OCI-LY1 (cell line): Measurements from ENCODE around the gene HMCN2.

Source experiments
- H2AFZ ChIP-seq: fragments of 200-600 bp; sonication (generic), shearing (Covaris generic); 2 replicates; pipeline ENCODE4 v1.6.0; 2014; ENCODE audit warnings: antibody characterized with exemption, mild to moderate bottlenecking, low read length
- H3F3A ChIP-seq: fragments of 200-600 bp; sonication (generic), shearing (Covaris generic); 2 replicates; pipeline ENCODE4 v1.6.0; 2014; ENCODE audit warnings: mild to moderate bottlenecking, antibody characterized with exemption, low read length, moderate library complexity; ENCODE audit not compliant: insufficient read depth
- H3K27ac ChIP-seq: fragments of 200-600 bp; sonication (generic); 2 replicates; pipeline ENCODE4 v1.5.1; 2014; ENCODE audit warnings: low read length, mixed run types, mild to moderate bottlenecking, low read depth; ENCODE audit not compliant: poor library complexity, severe bottlenecking
- H3K27me3 ChIP-seq: fragments of 200-600 bp; sonication (generic); 2 replicates; pipeline ENCODE4 v1.6.0; 2014; ENCODE audit warnings: antibody characterized with exemption, mild to moderate bottlenecking, low read length, moderate library complexity; ENCODE audit not compliant: insufficient read depth
- H3K36me3 ChIP-seq: fragments of 200-600 bp; sonication (generic); 2 replicates; pipeline ENCODE4 v1.6.1; 2014; ENCODE audit warnings: mild to moderate bottlenecking, antibody characterized with exemption, low read length, moderate library complexity, mixed read lengths; ENCODE audit not compliant: insufficient read depth
- H3K4me1 ChIP-seq: fragments of 200-600 bp; sonication (generic); 2 replicates; pipeline ENCODE4 v1.5.1; 2014; ENCODE audit warnings: mild to moderate bottlenecking, low read length, moderate library complexity; ENCODE audit not compliant: insufficient read depth, severe bottlenecking
- H3K4me2 ChIP-seq: fragments of 200-600 bp; sonication (generic), shearing (Covaris generic); 2 replicates; pipeline ENCODE4 v1.6.1; 2014; ENCODE audit warnings: low read length
- H3K4me3 ChIP-seq: fragments of 200-600 bp; sonication (generic); 2 replicates; pipeline ENCODE4 v1.5.1; 2014; ENCODE audit warnings: low read length, low read depth, mild to moderate bottlenecking, mixed read lengths; ENCODE audit not compliant: poor library complexity, severe bottlenecking
- H3K79me2 ChIP-seq: fragments of 200-600 bp; shearing (Covaris generic); 2 replicates; pipeline ENCODE4 v1.6.1; 2016; ENCODE audit warnings: mixed run types, low read length, mixed read lengths; ENCODE audit not compliant: insufficient read depth
- H3K9ac ChIP-seq: fragments of 200-600 bp; sonication (generic), shearing (Covaris generic); 2 replicates; pipeline ENCODE4 v1.6.1; 2014; ENCODE audit warnings: mild to moderate bottlenecking, low read length, mixed read lengths
- H3K9me2 ChIP-seq: fragments of 200-600 bp; sonication (generic), shearing (Covaris generic); 2 replicates; pipeline ENCODE4 v1.6.1; 2014; ENCODE audit warnings: low read depth, mild to moderate bottlenecking, low read length, mixed read lengths
- H3K9me3 ChIP-seq: fragments of 200-600 bp; shearing (Covaris generic); 2 replicates; pipeline ENCODE4 v1.6.1; 2014; ENCODE audit warnings: low read length, mixed read lengths
- H4K20me1 ChIP-seq: fragments of 200-600 bp; sonication (generic), shearing (Covaris generic); 2 replicates; pipeline ENCODE4 v1.6.0; 2016; ENCODE audit warnings: mild to moderate bottlenecking, low read length; ENCODE audit not compliant: insufficient read depth
- CTCF ChIP-seq: fragments of 200-600 bp; sonication (generic), shearing (Covaris generic); IDR thresholded peaks from 2 replicates; pipeline ENCODE4 v1.5.1; 2017; ENCODE audit warnings: mild to moderate bottlenecking, antibody characterized with exemption, low read length, moderate library complexity, mixed read lengths
- EZH2 ChIP-seq: fragments of 200-600 bp; sonication (generic), shearing (Covaris generic); IDR thresholded peaks from 2 replicates; pipeline ENCODE4 v1.8.0; 2017; ENCODE audit warnings: borderline replicate concordance, mixed run types, mild to moderate bottlenecking, antibody characterized with exemption, low read length, moderate library complexity, mixed read lengths

The HMCN2 gene

GRCh38 chr9:130454812-130455325 lies 189.3 kb downstream of the HMCN2 start:
- no peaks in the 10 kb centered on the region for H3K9me2 ChIP-seq
- no peaks in the 10 kb centered on the region; the same call in 1 of the 2 replicates for H3K27me3 ChIP-seq
- H3K36me3 ChIP-seq: no peaks in the 10 kb centered on the region

DNA sequence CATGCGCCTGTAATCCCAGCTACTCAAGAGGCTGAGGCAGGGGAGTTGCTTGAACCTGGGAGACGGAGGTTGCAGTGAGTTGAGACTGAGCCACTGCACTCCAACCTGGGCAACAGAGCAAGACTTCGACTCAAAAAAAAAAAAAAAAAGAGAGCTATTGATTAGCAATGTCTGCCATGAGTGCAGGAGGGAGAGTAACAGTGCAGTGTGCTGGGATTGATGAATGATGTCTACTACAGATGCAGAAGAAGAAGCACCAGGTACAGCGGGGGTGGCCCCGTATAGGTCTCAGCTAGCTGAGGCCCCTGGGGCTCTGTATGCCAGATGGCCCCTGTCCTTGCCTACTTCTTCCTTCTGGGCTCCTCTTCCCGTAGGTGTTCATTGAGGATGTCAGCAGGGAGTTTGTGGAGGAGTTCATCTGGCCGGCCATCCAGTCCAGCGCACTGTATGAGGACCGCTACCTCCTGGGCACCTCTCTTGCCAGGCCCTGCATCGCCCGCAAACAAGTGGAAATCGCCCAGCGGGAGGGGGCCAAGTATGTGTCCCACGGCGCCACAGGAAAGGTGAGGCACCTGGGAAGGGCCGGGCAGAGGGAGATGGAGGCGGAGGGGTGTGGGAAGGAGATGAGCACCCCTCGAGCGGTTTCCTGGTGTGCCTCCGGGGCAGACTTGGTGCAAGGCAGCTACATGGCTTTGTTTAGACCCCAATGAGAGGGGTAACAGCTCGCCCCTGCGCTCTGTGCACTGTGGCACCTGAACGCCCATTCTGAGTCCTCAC lies 192.7 kb downstream of the HMCN2 start:
- H3K27ac ChIP-seq: no peak overlapping the region
- H4K20me1 ChIP-seq: no peaks in the 10 kb centered on the region
- no peak overlapping the region for H3K4me3 ChIP-seq
- no peaks in the 10 kb centered on the region; the same call in 1 of the 2 replicates for H3K27me3 ChIP-seq
- TF ChIP-seq CTCF (no peak), EZH2 (no peak)
- no peaks in the 10 kb centered on the region for H3K9me3 ChIP-seq
- H3K9ac ChIP-seq: no peak overlapping the region
- H3F3A ChIP-seq: no peaks in the 10 kb centered on the region
- H3K36me3 ChIP-seq: no peaks in the 10 kb centered on the region
- H3K79me2 ChIP-seq: no peaks in the 10 kb centered on the region
- H3K9me2 ChIP-seq: no peaks in the 10 kb centered on the region
- H3K4me2 ChIP-seq: no peak overlapping the region
- H3K4me1 ChIP-seq: no peaks in the 10 kb centered on the region
- no peak overlapping the region for H2AFZ ChIP-seq

More at GRCh38 chr9:130454812-130455325, 189.3 kb downstream of the HMCN2 start:
- H3K9ac ChIP-seq: no peak overlapping the region
- H4K20me1 ChIP-seq: no peaks in the 10 kb centered on the region
- H3K9me3 ChIP-seq: no peaks in the 10 kb centered on the region
- no peak for TF ChIP-seq EZH2
- TF ChIP-seq CTCF: no peak
- no peaks in the 10 kb centered on the region for H3F3A ChIP-seq
- H3K79me2 ChIP-seq: no peaks in the 10 kb centered on the region
- no peak overlapping the region for H3K4me2 ChIP-seq
- H3K27ac ChIP-seq: no peak overlapping the region
- H3K4me1 ChIP-seq: no peaks in the 10 kb centered on the region
- H3K4me3 ChIP-seq: no peak overlapping the region
- no peak overlapping the region for H2AFZ ChIP-seq

- TF ChIP-seq EZH2 (no peak), CTCF (no peak)
- Histone ChIP-seq H4K20me1 (no peaks in the 10 kb centered on the region), H3K9me3 (no peaks in the 10 kb centered on the region), H3K27ac (no peak overlapping the region), H3K9ac (no peak overlapping the region), H3K27me3 (no peaks in the 10 kb centered on the region; the same call in 1 of the 2 replicates), H3K4me3 (no peak overlapping the region), H3K4me2 (no peak overlapping the region), H3K4me1 (no peaks in the 10 kb centered on the region), H3K79me2 (no peaks in the 10 kb centered on the region), H3K9me2 (no peaks in the 10 kb centered on the region), H3F3A (no peaks in the 10 kb centered on the region), H3K36me3 (no peaks in the 10 kb centered on the region), H2AFZ (no peak overlapping the region)
These were observed 193.2 kb downstream of the HMCN2 start for GRCh38 chr9:130458804-130459067.
